DLD1 (cell line): ENCODE results near the gene PLEKHA5.
"Not testable (repeated sequence)": the region's sequence is repeated elsewhere in the genome, so short reads cannot be mapped to it uniquely, and the experiment has no call there.

Experiments used
- in situ Hi-C: cut with HindIII; loops from 2 replicates; pipeline ENCODE4 v1.10.0; 2017; ENCODE audit warnings: low sequenced_read_pairs

The PLEKHA5 gene

GRCh38 chr12:19273482-19274330 lies 144.2 kb downstream of the PLEKHA5 start:
- in situ Hi-C loops, result no loop called here

- in situ Hi-C loops, result no loop called here
Observed at GRCh38 chr12:19276767-19277166, 147.2 kb downstream of the PLEKHA5 start.

GRCh38 chr12:19277711-19278110 lies 148.2 kb downstream of the PLEKHA5 start:
- in situ Hi-C loops, result no loop called here

GRCh38 chr12:19278407-19278806 lies 148.9 kb downstream of the PLEKHA5 start:
- in situ Hi-C loops, result no loop called here

- in situ Hi-C loops, result no loop called here
Observed at GRCh38 chr12:19282133-19282699, 152.7 kb downstream of the PLEKHA5 start.

- in situ Hi-C loops, result no loop called here
Observed at GRCh38 chr12:19284658-19285057, 155.1 kb downstream of the PLEKHA5 start.

GRCh38 chr12:19285793-19286448 lies 156.4 kb downstream of the PLEKHA5 start:
- in situ Hi-C loops, result no loop called here

GRCh38 chr12:19287302-19287701 lies 157.8 kb downstream of the PLEKHA5 start:
- in situ Hi-C loops, result no loop called here

- in situ Hi-C loops, result no loop called here
Observed at GRCh38 chr12:19288161-19288560, 158.6 kb downstream of the PLEKHA5 start.

GRCh38 chr12:19288603-19289244 lies 159.2 kb downstream of the PLEKHA5 start:
- in situ Hi-C loops, result no loop called here

- in situ Hi-C loops, result no loop called here
Observed at GRCh38 chr12:19298836-19299605, 169.5 kb downstream of the PLEKHA5 start.

GRCh38 chr12:19299765-19300164 lies 170.2 kb downstream of the PLEKHA5 start:
- in situ Hi-C loops, result no loop called here

GRCh38 chr12:19301223-19301622 lies 171.7 kb downstream of the PLEKHA5 start:
- in situ Hi-C loops, result no loop called here

- in situ Hi-C loops, result no loop called here
Observed at GRCh38 chr12:19301688-19302087, 172.2 kb downstream of the PLEKHA5 start.

- in situ Hi-C loops, result no loop called here
Observed at GRCh38 chr12:19302100-19302640, 172.6 kb downstream of the PLEKHA5 start.

- in situ Hi-C loops, result no loop called here
Observed at GRCh38 chr12:19303496-19303895, 174.0 kb downstream of the PLEKHA5 start.

- in situ Hi-C loops, result no loop called here
Observed at GRCh38 chr12:19304149-19304750, 174.7 kb downstream of the PLEKHA5 start.

GRCh38 chr12:19305621-19306020 lies 176.1 kb downstream of the PLEKHA5 start:
- in situ Hi-C loops, result not testable (repeated sequence)

- in situ Hi-C loops, result no loop called here
Observed at GRCh38 chr12:19306366-19306765, 176.8 kb downstream of the PLEKHA5 start.

- in situ Hi-C loops, result no loop called here
Observed at GRCh38 chr12:19307451-19307850, 177.9 kb downstream of the PLEKHA5 start.
